Liver (tissue), 9 donors: ENCODE measurements around the gene MST1. TPM values are rescaled to one million over a fixed set of nuclear protein-coding genes. Genes with fewer than 3 reads are reported as not detected.

Experiments
- DNase-seq: peaks from one replicate; pipeline ENCODE4 v3.0.0-alpha.2; 2017; ENCODE audit warnings: low spot score
- H3K27ac ChIP-seq, 2 donors: one replicate each; pipeline ENCODE4 v1.7.0; 2013; ENCODE audit warnings: inconsistent platforms in 2 of 2, low read length in 2 of 2, control low read depth in 1 of 2, low read depth in 1 of 2, mild to moderate bottlenecking in 1 of 2
- H3K27me3 ChIP-seq, 4 donors: one replicate each; pipeline versions ENCODE4 v1.6.1 to v1.7.0; 2013; ENCODE audit warnings: low read length in 3 of 4, inconsistent platforms in 1 of 4, mild to moderate bottlenecking in 1 of 4, moderate library complexity in 1 of 4; ENCODE audit not compliant: control insufficient read depth in 4 of 4, insufficient read depth in 4 of 4
- H3K36me3 ChIP-seq, 4 donors: one replicate each; pipeline versions ENCODE4 v1.6.1 to v1.7.0; 2013; ENCODE audit warnings: low read length in 3 of 4, mild to moderate bottlenecking in 3 of 4, low read depth in 1 of 4, moderate library complexity in 1 of 4; ENCODE audit not compliant: control insufficient read depth in 4 of 4, insufficient read depth in 3 of 4
- H3K4me1 ChIP-seq, 4 donors: one replicate each; pipeline versions ENCODE4 v1.6.1 to v1.7.0; 2013; ENCODE audit warnings: low read length in 3 of 4, mild to moderate bottlenecking in 3 of 4, moderate library complexity in 1 of 4; ENCODE audit not compliant: control insufficient read depth in 4 of 4, insufficient read depth in 4 of 4
- H3K4me3 ChIP-seq, 3 donors: one replicate each; pipeline versions ENCODE4 v1.6.1 to v1.7.0; 2013; ENCODE audit warnings: low read length in 3 of 3, control low read depth in 1 of 3, low read depth in 1 of 3, mild to moderate bottlenecking in 1 of 3
- H3K9ac ChIP-seq, 2 donors: one replicate each; pipeline ENCODE4 v1.7.0; 2013; ENCODE audit warnings: low read length in 2 of 2, mild to moderate bottlenecking in 2 of 2, moderate library complexity in 2 of 2, control low read depth in 1 of 2, low read depth in 1 of 2
- H3K9me3 ChIP-seq, 4 donors: one replicate each; pipeline versions ENCODE4 v1.6.1 to v1.7.0; 2013; ENCODE audit warnings: low read length in 3 of 4; ENCODE audit not compliant: control insufficient read depth in 4 of 4
- ATF3 ChIP-seq: IDR thresholded peaks from 2 replicates; pipeline ENCODE4 v1.6.1; 2016; ENCODE audit warnings: antibody characterized with exemption
- CTCF ChIP-seq: fragments of 150-350 bp; IDR thresholded peaks from 2 replicates; pipeline ENCODE4 v1.5.1; 2017; ENCODE audit warnings: improper control_type of control experiment, low read depth, low read length; ENCODE audit not compliant: missing input control
- EGR1 ChIP-seq, 2 donors: IDR thresholded peaks; 2 replicates each; pipeline ENCODE4 v1.6.1; 2016 to 2018; ENCODE audit warnings: antibody characterized with exemption in 2 of 2, low read depth in 2 of 2
- FOXA1 ChIP-seq: IDR thresholded peaks from 2 replicates; pipeline ENCODE4 v1.6.1; 2016; ENCODE audit warnings: antibody characterized with exemption
- FOXA2 ChIP-seq: IDR thresholded peaks from 2 replicates; pipeline ENCODE4 v1.6.1; 2016; ENCODE audit warnings: antibody characterized with exemption
- GABPA ChIP-seq, 2 donors: IDR thresholded peaks in 1 of 2; conservative IDR thresholded peaks in 1 of 2; 2 replicates each; pipeline ENCODE4 v1.6.1; 2016; ENCODE audit warnings: antibody characterized with exemption in 2 of 2, mild to moderate bottlenecking in 1 of 2, moderate library complexity in 1 of 2
- HNF4A ChIP-seq, 2 donors: conservative IDR thresholded peaks; 2 replicates each; pipeline ENCODE4 v1.6.1; 2016; ENCODE audit warnings: antibody characterized with exemption in 2 of 2, mild to moderate bottlenecking in 2 of 2
- HNF4G ChIP-seq: IDR thresholded peaks from 2 replicates; pipeline ENCODE4 v1.6.1; 2016; ENCODE audit warnings: antibody characterized with exemption
- JUND ChIP-seq, 2 donors: IDR thresholded peaks; 2 replicates each; pipeline ENCODE4 v1.6.1; 2016; ENCODE audit warnings: antibody characterized with exemption in 2 of 2
- MAX ChIP-seq: IDR thresholded peaks from 2 replicates; pipeline ENCODE4 v1.6.1; 2016; ENCODE audit warnings: antibody characterized with exemption
- NR2F2 ChIP-seq: IDR thresholded peaks from 2 replicates; pipeline ENCODE4 v1.6.1; 2016; ENCODE audit warnings: antibody characterized with exemption
- RAD21 ChIP-seq, 2 donors: IDR thresholded peaks; 2 replicates each; pipeline ENCODE4 v1.6.1; 2016; ENCODE audit warnings: antibody characterized with exemption in 2 of 2, mild to moderate bottlenecking in 2 of 2
- REST ChIP-seq: IDR thresholded peaks from 2 replicates; pipeline ENCODE4 v1.6.1; 2016; ENCODE audit warnings: antibody characterized with exemption, mild to moderate bottlenecking
- RXRA ChIP-seq, 2 donors: IDR thresholded peaks; 2 replicates each; pipeline ENCODE4 v1.6.1; 2017 to 2018; ENCODE audit warnings: antibody characterized with exemption in 2 of 2, mild to moderate bottlenecking in 1 of 2
- SP1 ChIP-seq: IDR thresholded peaks from 2 replicates; pipeline ENCODE4 v1.6.1; 2018; ENCODE audit warnings: antibody characterized with exemption, mild to moderate bottlenecking
- TAF1 ChIP-seq: conservative IDR thresholded peaks from 2 replicates; pipeline ENCODE4 v1.6.1; 2016; ENCODE audit warnings: antibody characterized with exemption, mild to moderate bottlenecking
- YY1 ChIP-seq: IDR thresholded peaks from 2 replicates; pipeline ENCODE4 v1.6.1; 2016; ENCODE audit warnings: antibody characterized with exemption, mild to moderate bottlenecking
- ZBTB33 ChIP-seq: IDR thresholded peaks from 2 replicates; pipeline ENCODE4 v1.6.1; 2016; ENCODE audit warnings: antibody characterized with exemption
- WGBS: extraction: QIAGEN DNeasy Blood & Tissue Kit; methylation state at CpG from one replicate; pipeline ENCODE4 v1.1.7; 2013; 5-methylcytosine and 5-hydroxymethylcytosine counted together
- polyA plus RNA-seq, 2 donors: library from polyadenylated mRNA; stranded (reverse) in 1 of 2; unstranded in 1 of 2; fragments of 200-250 nt in 1 of 2; fragments of >200 nt in 1 of 2; fragmentation: Nextera tagmentation in 1 of 2; extraction: Ambion mirVana in 1 of 2; gene quantifications; one replicate each; pipeline versions ENCODE4 v1.2.1 to v1.2.3, GENCODE V29; 2013 to 2015
- total RNA-seq, 2 donors: library from RNA; depleted of rRNA; stranded (reverse); fragments of >200 nt; gene quantifications; one replicate each; pipeline ENCODE4 v1.2.3, GENCODE V29; 2014
- donor health status: healthy.
- donor health status: healthy.
- donor health status: healthy.
- donor health status: healthy.
- donor health status: healthy.

Gene MST1
- total and polyA plus RNA-seq, 4 donors, result 262 to 634 (median 530) TPM

GRCh38 chr3:49734752-49735151 lies 45.5 kb upstream of the MST1 start:
- H3K27me3 ChIP-seq, result no peaks in the 10 kb centered on the region

GRCh38 chr3:49733551-49733950 lies 44.3 kb upstream of the MST1 start:
- Histone ChIP-seq H3K36me3 (peaks cover 7 to 37% (median 26%) of the 10 kb centered on the region in 4 donors), H3K4me3 (no peak overlapping the region), H3K9ac (no peak overlapping the region), H3K4me1 (peaks cover 0 to 4% (median 0%) of the 10 kb centered on the region in 4 donors), H3K9me3 (no peaks in the 10 kb centered on the region), H3K27ac (no peak overlapping the region), H3K27me3 (no peaks in the 10 kb centered on the region)
- WGBS, result 98% methylated on average over 1 of the region's 1 CpG
- no peak for DNase-seq
- TF ChIP-seq RXRA (IDR thresholded peaks at IDR 0.05) (no peak), EGR1 (IDR thresholded peaks at IDR 0.05; ENCODE audit: low read depth in 2 of 2) (no peak), NR2F2 (no peak), SP1 (no peak), TAF1 (no peak), RAD21 (IDR thresholded peaks at IDR 0.05) (no peak), FOXA2 (no peak), JUND (IDR thresholded peaks at IDR 0.05) (no peak), YY1 (no peak), ATF3 (no peak), REST (no peak), FOXA1 (no peak), HNF4A (conservative IDR thresholded peaks at IDR 0.05) (no peak), MAX (no peak), ZBTB33 (no peak), CTCF (no peak), HNF4G (no peak)

More at GRCh38 chr3:49734752-49735151, 45.5 kb upstream of the MST1 start:
- H3K27ac ChIP-seq, result no peak overlapping the region
- peaks cover 0 to 8% (median 0%) of the 10 kb centered on the region in 4 donors for H3K4me1 ChIP-seq
- WGBS, result 94% methylated on average over 6 of the region's 6 CpGs
- H3K9me3 ChIP-seq, result no peaks in the 10 kb centered on the region
- no peak overlapping the region for H3K4me3 ChIP-seq
- no peak overlapping the region for H3K9ac ChIP-seq
- TF ChIP-seq HNF4G (no peak), SP1 (no peak), GABPA (IDR thresholded peaks at IDR 0.05 in 1 of 2, conservative IDR thresholded peaks at IDR 0.05 in 1 of 2) (no peak), REST (no peak)
- DNase-seq, result no peak
- peaks cover 7 to 37% (median 26%) of the 10 kb centered on the region in 4 donors for H3K36me3 ChIP-seq
